Measurements from ENCODE around the gene ENPP1.

Gene ENPP1

DNA sequence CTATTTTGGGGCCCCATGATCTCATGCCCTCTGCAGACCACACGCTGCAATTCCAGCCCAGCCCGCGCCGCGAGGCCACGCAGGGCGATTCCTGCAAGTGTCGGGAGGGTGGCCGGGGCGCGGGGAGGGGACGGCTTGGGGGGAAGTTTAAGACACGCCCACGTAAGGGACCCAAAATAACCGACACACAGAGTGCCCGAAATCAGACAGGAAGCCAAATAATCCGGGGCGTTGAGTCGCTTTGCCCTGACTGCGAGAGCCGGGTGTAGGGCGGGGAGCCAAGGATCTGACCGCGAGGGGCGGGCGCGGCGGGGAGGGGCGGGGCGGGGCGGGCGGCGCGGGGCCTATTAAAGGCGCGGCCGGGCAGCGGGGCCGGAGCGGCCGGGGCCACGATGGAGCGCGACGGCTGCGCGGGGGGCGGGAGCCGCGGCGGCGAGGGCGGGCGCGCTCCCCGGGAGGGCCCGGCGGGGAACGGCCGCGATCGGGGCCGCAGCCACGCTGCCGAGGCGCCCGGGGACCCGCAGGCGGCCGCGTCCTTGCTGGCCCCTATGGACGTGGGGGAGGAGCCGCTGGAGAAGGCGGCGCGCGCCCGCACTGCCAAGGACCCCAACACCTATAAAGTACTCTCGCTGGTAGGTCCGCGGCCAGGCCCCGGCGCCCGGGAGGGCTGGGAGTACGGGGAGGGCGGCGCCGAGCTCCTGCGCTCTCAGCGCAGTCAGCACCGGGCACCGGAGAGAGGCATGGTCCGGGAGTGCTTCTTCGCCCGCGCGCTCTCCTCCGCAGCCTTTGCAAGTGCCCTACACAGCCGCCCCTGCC, at the start of gene ENPP1:
Gene ENPP1, plus strand, starts transcription at position 377 of the 816 bp plus-strand sequence. Its CDS starts 16 bp downstream, at position 393.
- H3K4me3 ChIP-seq = peak within 1 kb of the TSS; percentile 94
- peak; percentile 86 for DNase-seq (ENCODE audit: low spot score)
- TF ChIP-seq, protein P1, sequence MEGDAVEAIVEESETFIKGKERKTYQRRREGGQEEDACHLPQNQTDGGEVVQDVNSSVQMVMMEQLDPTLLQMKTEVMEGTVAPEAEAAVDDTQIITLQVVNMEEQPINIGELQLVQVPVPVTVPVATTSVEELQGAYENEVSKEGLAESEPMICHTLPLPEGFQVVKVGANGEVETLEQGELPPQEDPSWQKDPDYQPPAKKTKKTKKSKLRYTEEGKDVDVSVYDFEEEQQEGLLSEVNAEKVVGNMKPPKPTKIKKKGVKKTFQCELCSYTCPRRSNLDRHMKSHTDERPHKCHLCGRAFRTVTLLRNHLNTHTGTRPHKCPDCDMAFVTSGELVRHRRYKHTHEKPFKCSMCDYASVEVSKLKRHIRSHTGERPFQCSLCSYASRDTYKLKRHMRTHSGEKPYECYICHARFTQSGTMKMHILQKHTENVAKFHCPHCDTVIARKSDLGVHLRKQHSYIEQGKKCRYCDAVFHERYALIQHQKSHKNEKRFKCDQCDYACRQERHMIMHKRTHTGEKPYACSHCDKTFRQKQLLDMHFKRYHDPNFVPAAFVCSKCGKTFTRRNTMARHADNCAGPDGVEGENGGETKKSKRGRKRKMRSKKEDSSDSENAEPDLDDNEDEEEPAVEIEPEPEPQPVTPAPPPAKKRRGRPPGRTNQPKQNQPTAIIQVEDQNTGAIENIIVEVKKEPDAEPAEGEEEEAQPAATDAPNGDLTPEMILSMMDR (IDR thresholded peaks at IDR 0.05) = no peak
- H3K27ac ChIP-seq = peak within 1 kb of the TSS; percentile 62 to 96

- TF ChIP-seq, protein P1 (IDR thresholded peaks at IDR 0.05) = no peak
- DNase-seq (ENCODE audit: low spot score) = no peak
- Histone ChIP-seq H3K4me3 (no peak overlapping the region), H3K27ac (no peak overlapping the region)
Observed at GRCh38 chr6:131758920-131759319, 48.9 kb upstream of the ENPP1 start.

- no peak for DNase-seq (ENCODE audit: low spot score)
- Histone ChIP-seq H3K4me3 (no peak overlapping the region), H3K27ac (no peak overlapping the region)
- TF ChIP-seq, protein P1 (IDR thresholded peaks at IDR 0.05) = no peak
Observed at GRCh38 chr6:131761060-131761761, 46.6 kb upstream of the ENPP1 start.

DNA sequence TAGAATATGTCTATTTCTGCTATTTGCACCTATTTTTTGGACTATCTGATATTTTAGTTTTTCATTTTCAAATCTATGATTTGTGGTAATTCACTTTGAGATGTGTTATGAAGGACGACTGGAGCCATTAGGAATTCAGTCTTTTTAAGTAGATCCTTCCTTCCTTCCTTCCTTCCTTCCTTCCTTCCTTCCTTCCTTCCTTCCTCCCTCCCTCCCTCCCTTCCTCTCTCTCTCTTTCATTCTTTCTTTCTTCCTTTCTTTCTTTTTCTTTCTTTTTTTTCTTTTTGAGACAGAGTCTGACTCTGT, 46.1 kb upstream of the ENPP1 start:
- TF ChIP-seq, protein P1 (IDR thresholded peaks at IDR 0.05) = no peak
- Histone ChIP-seq H3K4me3 (no peak overlapping the region), H3K27ac (no peak overlapping the region)
- DNase-seq (ENCODE audit: low spot score) = no peak

GRCh38 chr6:131762984-131763383, 44.8 kb upstream of the ENPP1 start:
- H3K4me3 ChIP-seq = no peak overlapping the region
- H3K27ac ChIP-seq = no peak overlapping the region
- TF ChIP-seq, protein P1 (IDR thresholded peaks at IDR 0.05) = no peak
- DNase-seq (ENCODE audit: low spot score) = no peak

DNA sequence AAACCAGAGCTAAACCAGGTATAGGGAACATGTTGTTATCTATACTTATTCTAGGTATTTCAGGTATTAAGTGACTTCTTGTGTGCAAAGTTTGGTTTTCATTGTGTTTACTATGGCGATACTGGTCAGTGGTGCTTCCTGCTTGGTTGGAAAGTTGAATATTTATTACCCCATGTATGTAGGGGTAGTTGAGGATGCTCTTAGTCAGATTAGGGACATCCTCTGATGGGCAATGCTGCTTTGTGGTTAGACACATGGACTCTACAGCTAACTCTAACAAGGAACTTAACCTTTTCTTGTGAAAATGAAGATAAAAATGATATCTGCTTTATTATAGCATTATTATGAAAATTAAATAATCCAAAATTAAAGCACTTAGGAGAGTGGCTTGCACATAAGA, 44.1 kb upstream of the ENPP1 start:
- H3K27ac ChIP-seq = no peak overlapping the region
- DNase-seq (ENCODE audit: low spot score) = no peak
- H3K4me3 ChIP-seq = no peak overlapping the region
- TF ChIP-seq, protein P1 (IDR thresholded peaks at IDR 0.05) = no peak

GRCh38 chr6:131764350-131764749, 43.5 kb upstream of the ENPP1 start:
- H3K27ac ChIP-seq = no peak overlapping the region
- TF ChIP-seq, protein P1 (IDR thresholded peaks at IDR 0.05) = no peak
- no peak overlapping the region for H3K4me3 ChIP-seq
- DNase-seq (ENCODE audit: low spot score) = no peak
